GM08714 (cell line): ENCODE measurements around the gene ANKRD22.
"Not testable (repeated sequence)": the region's sequence is repeated elsewhere in the genome, so short reads cannot be mapped to it uniquely, and the experiment has no call there.

Source experiments
- H3K4me3 ChIP-seq: fragments of 200-500 bp; sonication (Bioruptor generic); 2 replicates; pipeline ENCODE4 v1.5.1; 2014; ENCODE audit warnings: mild to moderate bottlenecking, low read length, inconsistent platforms
- ZNF274 ChIP-seq: IDR thresholded peaks from 2 replicates; pipeline ENCODE4 v1.6.1; 2012; ENCODE audit warnings: mild to moderate bottlenecking, low read depth, low read length

Gene ANKRD22

GRCh38 chr10:88854684-88855083, 3.0 kb upstream of the ANKRD22 start:
- TF ChIP-seq ZNF274, result no peak
- no peak overlapping the region for H3K4me3 ChIP-seq

GRCh38 chr10:88853155-88853881, 1.7 kb upstream of the ANKRD22 start:
- no peak overlapping the region for H3K4me3 ChIP-seq

GRCh38 chr10:88852327-88852726, 683 bp upstream of the ANKRD22 start:
- TF ChIP-seq ZNF274, result no peak
- no peak overlapping the region for H3K4me3 ChIP-seq

More at GRCh38 chr10:88853155-88853881, 1.7 kb upstream of the ANKRD22 start:
- TF ChIP-seq ZNF274, result no peak

- no peak for TF ChIP-seq ZNF274
- H3K4me3 ChIP-seq, result no peak overlapping the region
Observed at GRCh38 chr10:88850712-88851111, 932 bp downstream of the ANKRD22 start.

- no peak for TF ChIP-seq ZNF274
- H3K4me3 ChIP-seq, result no peak overlapping the region
Observed at GRCh38 chr10:88849234-88849633, 2.4 kb downstream of the ANKRD22 start.

- TF ChIP-seq ZNF274, result no peak
- H3K4me3 ChIP-seq, result no peak overlapping the region
Observed at GRCh38 chr10:88848499-88848898, 3.1 kb downstream of the ANKRD22 start.

- H3K4me3 ChIP-seq, result no peak overlapping the region
- TF ChIP-seq ZNF274, result no peak
Observed at GRCh38 chr10:88843171-88843570, 8.5 kb downstream of the ANKRD22 start.

- no peak for TF ChIP-seq ZNF274
- H3K4me3 ChIP-seq, result no peak overlapping the region
Observed at GRCh38 chr10:88841316-88842111, 10.1 kb downstream of the ANKRD22 start.

- H3K4me3 ChIP-seq, result no peak overlapping the region
- TF ChIP-seq ZNF274, result no peak
Observed at GRCh38 chr10:88840881-88841280, 10.8 kb downstream of the ANKRD22 start.

- TF ChIP-seq ZNF274, result no peak
- H3K4me3 ChIP-seq, result no peak overlapping the region
Observed at GRCh38 chr10:88840104-88840503, 11.5 kb downstream of the ANKRD22 start.

GRCh38 chr10:88838766-88839350, 12.8 kb downstream of the ANKRD22 start:
- H3K4me3 ChIP-seq, result no peak overlapping the region
- TF ChIP-seq ZNF274, result no peak

- not testable (repeated sequence) for H3K4me3 ChIP-seq
Observed at GRCh38 chr10:88837632-88838031, 14.0 kb downstream of the ANKRD22 start.

GRCh38 chr10:88835910-88836221, 15.8 kb downstream of the ANKRD22 start:
- H3K4me3 ChIP-seq, result no peak overlapping the region
- TF ChIP-seq ZNF274, result no peak

GRCh38 chr10:88835096-88835909, 16.3 kb downstream of the ANKRD22 start:
- no peak overlapping the region for H3K4me3 ChIP-seq
- no peak for TF ChIP-seq ZNF274
